ENCODE data around the gene ARPC1B.

Gene ARPC1B

GRCh38 chr7:99392046-99392445 lies 17.5 kb downstream of the ARPC1B start:
- no peak for DNase-seq

- peak; percentile 81 for DNase-seq
These were observed 18.3 kb downstream of the ARPC1B start for GRCh38 chr7:99392659-99393354.

- DNase-seq = no peak
These were observed 19.0 kb downstream of the ARPC1B start for GRCh38 chr7:99393355-99394187.

GRCh38 chr7:99394188-99394502 lies 19.6 kb downstream of the ARPC1B start:
- DNase-seq = no peak

- no peak for DNase-seq
These were observed 21.2 kb downstream of the ARPC1B start for GRCh38 chr7:99395616-99396327.

GRCh38 chr7:99396418-99397296 lies 22.1 kb downstream of the ARPC1B start:
- no peak for DNase-seq

GRCh38 chr7:99397297-99397983 lies 22.9 kb downstream of the ARPC1B start:
- no peak for DNase-seq

GRCh38 chr7:99398891-99399445 lies 24.4 kb downstream of the ARPC1B start:
- no peak for DNase-seq

GRCh38 chr7:99399597-99399996 lies 25.1 kb downstream of the ARPC1B start:
- no peak for DNase-seq

- no peak for DNase-seq
These were observed 28.3 kb downstream of the ARPC1B start for GRCh38 chr7:99402854-99403253.

GRCh38 chr7:99403764-99404163 lies 29.2 kb downstream of the ARPC1B start:
- no peak for DNase-seq

GRCh38 chr7:99404235-99404976 lies 29.9 kb downstream of the ARPC1B start:
- DNase-seq = no peak

- DNase-seq = no peak
These were observed 30.4 kb downstream of the ARPC1B start for GRCh38 chr7:99404977-99405320.

- no peak for DNase-seq
These were observed 32.0 kb downstream of the ARPC1B start for GRCh38 chr7:99406557-99406956.

GRCh38 chr7:99407872-99408378 lies 33.4 kb downstream of the ARPC1B start:
- DNase-seq = peak; percentile 50

- peak; percentile 92 for DNase-seq
These were observed 34.1 kb downstream of the ARPC1B start, which contains the start of the genes BUD31 and PDAP1 for GRCh38 chr7:99408379-99409191. Gene BUD31 (plus strand): TSS chr7:99408969. CDS start chr7:99411093, 2,124 bp downstream. Gene PDAP1 (minus strand): TSS chr7:99408597. CDS start chr7:99408548, 49 bp downstream.

GRCh38 chr7:99409192-99409572 lies 34.7 kb downstream of the ARPC1B start:
- DNase-seq = no peak

GRCh38 chr7:99409806-99410205 lies 35.3 kb downstream of the ARPC1B start:
- no peak for DNase-seq

GRCh38 chr7:99410635-99411034 lies 36.1 kb downstream of the ARPC1B start:
- no peak for DNase-seq
